Transverse colon (tissue), 4 donors: ENCODE measurements around the gene PMEL.

ENCODE experiments used
- EP300 ChIP-seq: sonication (generic); formaldehyde crosslinking; IDR thresholded peaks from one replicate; pipeline ENCODE4 v1.6.1; 2017; ENCODE audit warnings: antibody characterized with exemption, low read depth
- POLR2A ChIP-seq: fragments of 450-650 bp; IDR thresholded peaks from one replicate; pipeline ENCODE4 v1.6.1; 2016; ENCODE audit warnings: antibody characterized with exemption, mild to moderate bottlenecking, moderate library complexity
- POLR2AphosphoS5 ChIP-seq, 3 donors: sonication (generic); formaldehyde crosslinking; IDR thresholded peaks; one replicate each; pipeline ENCODE4 v1.6.1; 2016; ENCODE audit warnings: antibody characterized with exemption in 3 of 3
- TF ChIP-seq, protein P1 (sequence below), 5 experiments: fragments of 200-600 bp in 3 of 5; fragments of 450-650 bp in 2 of 5; sonication (generic) in 3 of 5; IDR thresholded peaks; 1 replicate in 2 of 5; 2 replicates in 3 of 5; pipeline ENCODE4 v1.5.1; 2016 to 2017; ENCODE audit warnings: antibody characterized with exemption in 5 of 5, inconsistent platforms in 3 of 5, mild to moderate bottlenecking in 2 of 5, moderate library complexity in 1 of 5

DNA sequence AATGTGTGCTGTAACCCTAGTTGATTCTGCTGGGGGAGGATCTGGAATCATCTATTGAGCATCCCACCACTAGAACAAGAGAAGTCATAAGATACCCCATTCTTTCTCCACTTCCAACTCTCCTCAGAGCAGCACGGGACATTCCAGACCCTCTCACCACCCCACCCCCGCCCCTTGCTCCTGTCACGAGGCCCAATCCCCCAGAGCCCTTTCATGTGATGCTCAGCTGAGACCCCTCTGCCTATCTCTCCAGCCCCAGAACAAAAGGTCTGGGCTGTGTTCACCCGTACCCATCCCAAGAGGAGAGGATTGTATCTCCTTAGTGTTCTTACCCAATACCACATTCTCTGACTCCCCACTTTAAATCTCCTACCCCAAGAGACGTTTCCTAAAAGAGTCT lies 602 bp downstream of the PMEL start:
- TF ChIP-seq POLR2A = no peak
- TF ChIP-seq, protein P1, sequence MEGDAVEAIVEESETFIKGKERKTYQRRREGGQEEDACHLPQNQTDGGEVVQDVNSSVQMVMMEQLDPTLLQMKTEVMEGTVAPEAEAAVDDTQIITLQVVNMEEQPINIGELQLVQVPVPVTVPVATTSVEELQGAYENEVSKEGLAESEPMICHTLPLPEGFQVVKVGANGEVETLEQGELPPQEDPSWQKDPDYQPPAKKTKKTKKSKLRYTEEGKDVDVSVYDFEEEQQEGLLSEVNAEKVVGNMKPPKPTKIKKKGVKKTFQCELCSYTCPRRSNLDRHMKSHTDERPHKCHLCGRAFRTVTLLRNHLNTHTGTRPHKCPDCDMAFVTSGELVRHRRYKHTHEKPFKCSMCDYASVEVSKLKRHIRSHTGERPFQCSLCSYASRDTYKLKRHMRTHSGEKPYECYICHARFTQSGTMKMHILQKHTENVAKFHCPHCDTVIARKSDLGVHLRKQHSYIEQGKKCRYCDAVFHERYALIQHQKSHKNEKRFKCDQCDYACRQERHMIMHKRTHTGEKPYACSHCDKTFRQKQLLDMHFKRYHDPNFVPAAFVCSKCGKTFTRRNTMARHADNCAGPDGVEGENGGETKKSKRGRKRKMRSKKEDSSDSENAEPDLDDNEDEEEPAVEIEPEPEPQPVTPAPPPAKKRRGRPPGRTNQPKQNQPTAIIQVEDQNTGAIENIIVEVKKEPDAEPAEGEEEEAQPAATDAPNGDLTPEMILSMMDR (IDR thresholded peaks at IDR 0.05) = no peak
- no peak for TF ChIP-seq EP300
- TF ChIP-seq POLR2AphosphoS5 (IDR thresholded peaks at IDR 0.05) = no peak
